Stimulated activated CD4-positive, alpha-beta T cell treated with anti-CD3 and anti-CD28 coated beads, Interleukin-1b, Interleukin-23, amount 100 ng/mL, for 1 hour (primary cell): ENCODE measurements around the gene SLC22A17.

Experiments
- DNase-seq, 2 donors: peaks; one replicate each; pipeline ENCODE4 v3.0.0-alpha.2; 2020; ENCODE audit warnings: low read depth in 2 of 2

Gene SLC22A17

GRCh38 chr14:23362200-23362599 lies 9.5 kb upstream of the SLC22A17 start:
- no peak for DNase-seq

GRCh38 chr14:23361763-23362162 lies 9.1 kb upstream of the SLC22A17 start:
- no peak for DNase-seq

- DNase-seq = no peak
These were observed 8.6 kb upstream of the SLC22A17 start for GRCh38 chr14:23361320-23361719.

- DNase-seq = no peak
These were observed 7.8 kb upstream of the SLC22A17 start for GRCh38 chr14:23360496-23360895.

GRCh38 chr14:23359722-23360447 lies 7.2 kb upstream of the SLC22A17 start:
- DNase-seq = no peak

- DNase-seq = no peak
These were observed 6.5 kb upstream of the SLC22A17 start for GRCh38 chr14:23359167-23359626.

GRCh38 chr14:23358553-23359166 lies 6.0 kb upstream of the SLC22A17 start:
- no peak for DNase-seq

- DNase-seq = no peak
These were observed 5.4 kb upstream of the SLC22A17 start for GRCh38 chr14:23358042-23358441.

GRCh38 chr14:23357261-23357660 lies 4.6 kb upstream of the SLC22A17 start:
- no peak for DNase-seq

GRCh38 chr14:23356662-23357061 lies 4.0 kb upstream of the SLC22A17 start:
- DNase-seq = no peak

GRCh38 chr14:23355871-23356435 lies 3.3 kb upstream of the SLC22A17 start:
- no peak for DNase-seq

GRCh38 chr14:23354990-23355389 lies 2.3 kb upstream of the SLC22A17 start:
- no peak for DNase-seq

GRCh38 chr14:23353433-23353780 lies 720 bp upstream of the SLC22A17 start:
- no peak for DNase-seq

GRCh38 chr14:23351681-23352505 lies 794 bp downstream of the SLC22A17 start:
- no peak for DNase-seq

- no peak for DNase-seq
These were observed 3.4 kb downstream of the SLC22A17 start for GRCh38 chr14:23349156-23349845.

- no peak for DNase-seq
These were observed 4.4 kb downstream of the SLC22A17 start for GRCh38 chr14:23348297-23348655.

GRCh38 chr14:23347406-23348296 lies 5.0 kb downstream of the SLC22A17 start:
- no peak for DNase-seq

GRCh38 chr14:23346693-23347405 lies 5.8 kb downstream of the SLC22A17 start:
- no peak for DNase-seq

- DNase-seq = no peak
These were observed 6.5 kb downstream of the SLC22A17 start for GRCh38 chr14:23345987-23346692.

GRCh38 chr14:23344481-23344880 lies 8.2 kb downstream of the SLC22A17 start:
- DNase-seq = no peak
